IPS DF 6.9 (cell line): ENCODE measurements around the gene SPPL2B.
"Not testable (repeated sequence)": the region's sequence is repeated elsewhere in the genome, so short reads cannot be mapped to it uniquely, and the experiment has no call there.

Source experiments
- DNase-seq: peaks from one replicate; pipeline ENCODE4 v3.0.0-alpha.2; 2013; ENCODE audit warnings: low read depth, low spot score
- H3K27ac ChIP-seq: one replicate; pipeline ENCODE4 v1.5.1; 2013; ENCODE audit warnings: low read length, control low read depth
- H3K27me3 ChIP-seq: 2 replicates; pipeline ENCODE4 v1.6.1; 2013; ENCODE audit warnings: mild to moderate bottlenecking, low read length; ENCODE audit not compliant: control insufficient read depth, insufficient read depth
- H3K36me3 ChIP-seq: 2 replicates; pipeline ENCODE4 v1.6.1; 2013; ENCODE audit warnings: low read length; ENCODE audit not compliant: control insufficient read depth, insufficient read depth
- H3K4me1 ChIP-seq: 2 replicates; pipeline ENCODE4 v1.6.1; 2013; ENCODE audit warnings: low read length; ENCODE audit not compliant: control insufficient read depth, insufficient read depth
- H3K4me3 ChIP-seq: 2 replicates; pipeline ENCODE4 v1.5.1; 2013; ENCODE audit warnings: mild to moderate bottlenecking, low read length
- H3K9me3 ChIP-seq: 2 replicates; pipeline ENCODE4 v1.6.1; 2013; ENCODE audit warnings: low read length, inconsistent platforms; ENCODE audit not compliant: control insufficient read depth, insufficient read depth
- WGBS: extraction: QIAGEN DNeasy Blood & Tissue Kit; methylation state at CpG from one replicate; pipeline ENCODE4 v1.1.7; 2013; ENCODE audit warnings: mixed read lengths, missing lambda C conversion rate; ENCODE audit not compliant: insufficient read length, insufficient coverage; 5-methylcytosine and 5-hydroxymethylcytosine counted together

The SPPL2B gene

DNA sequence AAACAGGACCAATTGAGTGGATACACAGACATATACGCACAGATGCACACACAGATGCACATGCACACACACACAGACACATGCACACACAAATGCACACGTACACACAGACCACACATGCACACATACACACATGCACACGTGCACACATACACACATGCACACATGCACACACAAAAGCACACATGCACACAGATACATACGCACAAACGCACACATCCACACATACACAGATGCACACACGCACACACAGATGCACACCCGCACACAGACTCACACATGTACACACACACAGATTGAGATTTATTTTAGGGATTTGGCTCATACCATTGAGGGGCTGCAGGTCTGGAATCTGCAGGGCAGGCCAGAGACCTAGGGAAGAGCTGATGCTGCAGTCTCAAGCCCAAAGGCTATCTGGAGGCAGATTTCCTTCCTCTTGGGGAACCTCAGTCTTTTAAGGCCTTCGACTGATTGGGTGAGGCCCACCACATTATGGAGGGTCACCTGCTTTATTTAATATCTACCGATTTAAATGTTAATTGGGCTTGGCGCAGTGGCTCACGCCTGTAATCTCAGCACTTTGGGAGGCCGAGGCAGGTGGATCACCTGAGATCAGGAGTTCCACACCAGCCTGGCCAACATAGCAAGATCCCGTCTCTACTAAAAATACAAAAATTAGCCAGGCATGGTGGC is 54.2 kb downstream of the SPPL2B start:
- no CpG with 5 or more reads among the region's 13 CpGs for WGBS
- no peak overlapping the region for H3K27ac ChIP-seq
- no peak overlapping the region for H3K4me3 ChIP-seq
- H3K4me1 ChIP-seq: peaks cover 1% of the 10 kb centered on the region; the same call in 1 of the 2 replicates
- no peaks in the 10 kb centered on the region for H3K9me3 ChIP-seq
- no peaks in the 10 kb centered on the region for H3K27me3 ChIP-seq
- no peaks in the 10 kb centered on the region for H3K36me3 ChIP-seq
- no peak for DNase-seq

DNA sequence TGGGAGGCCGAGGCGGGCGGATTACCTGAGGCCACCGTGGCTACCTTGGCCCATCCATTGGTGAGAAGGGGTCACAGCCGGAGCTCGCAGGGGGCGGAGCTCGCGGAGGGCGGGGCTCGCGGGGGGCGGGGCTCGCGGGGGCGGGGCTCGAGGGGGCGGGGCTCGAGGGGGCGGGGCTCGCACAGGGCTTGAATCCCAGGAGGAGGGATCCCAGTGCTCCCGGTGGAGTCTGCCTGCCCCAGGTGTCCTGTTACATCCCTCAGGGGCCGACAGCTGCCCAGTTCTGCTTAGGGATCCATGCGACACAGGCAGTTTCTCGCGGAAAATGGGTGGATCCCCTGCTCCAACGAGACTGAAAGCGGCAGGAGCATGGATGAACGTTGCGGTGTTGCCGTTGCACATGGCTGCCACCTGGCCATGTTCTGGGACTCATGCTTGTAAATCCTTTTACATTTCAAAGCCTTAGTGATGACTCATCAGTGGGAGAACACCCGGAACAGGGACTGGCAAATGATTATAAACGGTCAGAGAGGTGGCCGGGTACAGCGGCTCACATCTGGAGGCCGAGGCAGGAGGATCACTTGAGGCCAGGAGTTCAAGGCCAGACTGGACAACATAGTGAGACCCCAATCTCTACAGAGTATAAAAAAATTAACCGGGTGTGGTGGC is 56.7 kb downstream of the SPPL2B start:
- H3K36me3 ChIP-seq: no peaks in the 10 kb centered on the region
- H3K27ac ChIP-seq: no peak overlapping the region
- H3K27me3 ChIP-seq: no peaks in the 10 kb centered on the region
- no peak overlapping the region for H3K4me3 ChIP-seq
- peak; percentile 37 for DNase-seq
- peaks cover 1% of the 10 kb centered on the region; the same call in 1 of the 2 replicates for H3K4me1 ChIP-seq
- no peaks in the 10 kb centered on the region for H3K9me3 ChIP-seq
- no CpG with 5 or more reads among the region's 37 CpGs for WGBS

DNA sequence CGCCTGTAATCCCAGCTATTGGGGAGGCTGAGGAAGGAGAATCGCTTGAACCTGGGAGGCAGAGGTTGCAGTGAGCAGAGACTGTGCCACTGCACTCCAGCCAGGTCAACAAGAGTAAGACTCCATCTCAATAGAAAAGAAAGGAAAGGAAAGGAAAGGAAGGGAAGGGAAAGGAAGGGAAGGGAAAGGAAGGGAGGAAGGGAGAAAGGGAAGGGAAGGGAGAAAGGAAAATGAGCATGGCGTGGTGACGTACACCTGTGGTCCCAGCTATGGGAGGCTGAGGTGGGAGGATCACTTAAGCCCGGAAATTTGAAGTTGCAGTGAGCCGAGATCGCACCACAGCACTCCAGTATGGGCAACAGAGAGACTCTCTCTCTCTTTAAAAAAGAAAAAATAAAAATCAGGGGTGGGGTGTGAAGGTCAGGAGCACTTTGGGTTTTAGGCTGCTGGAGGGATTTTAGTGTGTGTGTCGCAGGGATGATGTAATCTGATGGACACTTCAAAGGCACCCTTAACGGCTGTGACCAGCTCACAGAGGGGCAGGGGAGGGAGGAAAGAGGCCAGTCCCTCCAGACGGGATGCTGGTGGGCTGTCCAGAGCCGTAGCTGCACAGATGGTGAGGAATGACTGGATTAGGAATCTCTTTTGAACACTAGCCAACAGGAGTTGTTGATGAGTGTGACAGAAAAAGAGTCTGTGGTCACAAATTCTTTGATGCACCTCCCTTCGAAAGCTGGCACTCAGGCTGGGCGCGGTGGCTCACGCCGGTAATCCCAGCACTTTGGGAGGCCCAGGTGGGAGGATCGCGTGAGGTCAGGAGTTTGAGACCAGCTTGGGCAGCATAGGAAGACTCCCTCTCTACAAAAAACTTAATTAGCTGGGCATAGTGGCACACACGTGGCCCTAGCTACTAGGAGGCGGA is 59.1 kb downstream of the SPPL2B start:
- no CpG with 5 or more reads among the region's 20 CpGs for WGBS

DNA sequence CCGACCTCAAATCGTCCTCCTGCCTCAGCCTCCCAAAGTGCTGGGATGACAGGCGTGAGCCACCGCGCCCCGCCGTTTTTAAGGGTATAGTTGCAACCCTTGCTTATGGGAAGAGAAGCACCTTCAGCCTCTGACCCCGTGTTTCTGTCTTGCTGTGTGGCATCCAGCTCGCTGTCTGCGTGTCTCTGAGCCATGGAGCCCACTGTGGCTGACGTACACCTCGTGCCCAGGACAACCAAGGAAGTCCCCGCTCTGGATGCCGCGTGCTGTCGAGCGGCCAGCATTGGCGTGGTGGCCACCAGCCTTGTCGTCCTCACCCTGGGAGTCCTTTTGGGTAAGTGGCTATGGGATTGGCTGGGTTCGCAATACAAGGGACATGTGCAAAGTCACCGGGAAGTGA is 61.1 kb downstream of the SPPL2B start:
- H3K9me3 ChIP-seq: no peaks in the 10 kb centered on the region
- no CpG with 5 or more reads among the region's 21 CpGs for WGBS
- H3K27ac ChIP-seq: no peak overlapping the region
- DNase-seq: no peak
- H3K4me3 ChIP-seq: no peak overlapping the region
- no peaks in the 10 kb centered on the region for H3K36me3 ChIP-seq
- no peaks in the 10 kb centered on the region for H3K27me3 ChIP-seq
- peaks cover 1% of the 10 kb centered on the region; the same call in 1 of the 2 replicates for H3K4me1 ChIP-seq

More for the DNA sequence above, 59.1 kb downstream of the SPPL2B start:
- no peak for DNase-seq
- H3K4me3 ChIP-seq: no peak overlapping the region
- H3K9me3 ChIP-seq: no peaks in the 10 kb centered on the region
- no peaks in the 10 kb centered on the region for H3K36me3 ChIP-seq
- no peaks in the 10 kb centered on the region for H3K27me3 ChIP-seq
- H3K27ac ChIP-seq: no peak overlapping the region
- peaks cover 1% of the 10 kb centered on the region; the same call in 1 of the 2 replicates for H3K4me1 ChIP-seq

DNA sequence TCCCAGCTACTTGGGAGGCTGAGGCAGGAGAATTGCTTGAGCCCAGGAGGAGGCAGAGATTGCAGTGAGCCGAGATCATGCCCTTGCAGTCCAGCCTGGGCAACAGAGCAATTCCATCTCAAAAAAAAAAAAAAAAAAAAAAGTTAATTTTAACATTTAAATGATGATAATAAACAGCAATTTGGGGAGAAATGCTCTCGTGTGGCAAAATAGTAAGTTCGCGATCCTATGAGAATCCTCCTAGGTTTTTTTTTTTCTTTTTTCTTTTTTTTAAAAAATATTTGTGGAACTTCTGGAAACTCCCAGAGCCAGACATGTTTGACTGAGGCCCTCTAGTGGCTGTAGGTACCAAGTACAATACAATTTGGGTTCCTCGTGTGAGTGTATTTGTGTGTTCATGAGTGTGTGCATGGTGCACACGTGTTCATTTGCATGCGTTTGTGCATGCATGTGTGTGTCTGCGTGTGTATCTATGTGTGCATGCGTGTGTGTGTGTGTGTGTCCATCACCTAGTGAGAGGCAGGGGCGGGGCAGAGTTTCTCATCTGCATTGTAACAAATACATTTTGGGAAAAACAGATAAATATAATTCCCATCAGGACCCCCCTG is 62.7 kb downstream of the SPPL2B start:
- no peaks in the 10 kb centered on the region for H3K36me3 ChIP-seq
- H3K27me3 ChIP-seq: no peaks in the 10 kb centered on the region
- peak; percentile 35 for DNase-seq
- H3K4me3 ChIP-seq: no peak overlapping the region
- H3K27ac ChIP-seq: no peak overlapping the region
- WGBS: no CpG with 5 or more reads among the region's 10 CpGs
- H3K4me1 ChIP-seq: no peaks in the 10 kb centered on the region
- H3K9me3 ChIP-seq: no peaks in the 10 kb centered on the region

DNA sequence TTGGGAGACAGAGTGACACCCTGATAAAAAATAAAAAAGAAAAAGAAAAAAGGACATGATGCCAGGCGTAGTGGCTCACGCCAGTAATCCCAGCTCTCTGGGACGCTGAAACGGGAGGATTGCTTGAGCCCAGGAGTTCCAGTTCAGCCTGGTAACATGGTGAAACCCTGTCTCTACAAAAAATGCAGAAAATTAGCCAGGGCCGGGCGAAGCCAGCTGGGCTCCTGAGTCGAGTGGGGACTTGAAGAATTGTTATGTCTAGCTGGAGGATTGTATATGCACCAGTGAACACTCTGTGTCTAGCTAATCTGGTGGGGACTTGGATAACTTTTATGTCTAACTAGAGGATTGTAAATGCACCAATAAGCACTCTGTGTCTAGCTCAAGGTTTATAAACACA is 63.9 kb downstream of the SPPL2B start:
- no peaks in the 10 kb centered on the region for H3K36me3 ChIP-seq
- no peaks in the 10 kb centered on the region for H3K9me3 ChIP-seq
- DNase-seq: no peak
- H3K4me3 ChIP-seq: no peak overlapping the region
- H3K4me1 ChIP-seq: no peaks in the 10 kb centered on the region
- no peak overlapping the region for H3K27ac ChIP-seq
- no CpG with 5 or more reads among the region's 7 CpGs for WGBS
- no peaks in the 10 kb centered on the region for H3K27me3 ChIP-seq

DNA sequence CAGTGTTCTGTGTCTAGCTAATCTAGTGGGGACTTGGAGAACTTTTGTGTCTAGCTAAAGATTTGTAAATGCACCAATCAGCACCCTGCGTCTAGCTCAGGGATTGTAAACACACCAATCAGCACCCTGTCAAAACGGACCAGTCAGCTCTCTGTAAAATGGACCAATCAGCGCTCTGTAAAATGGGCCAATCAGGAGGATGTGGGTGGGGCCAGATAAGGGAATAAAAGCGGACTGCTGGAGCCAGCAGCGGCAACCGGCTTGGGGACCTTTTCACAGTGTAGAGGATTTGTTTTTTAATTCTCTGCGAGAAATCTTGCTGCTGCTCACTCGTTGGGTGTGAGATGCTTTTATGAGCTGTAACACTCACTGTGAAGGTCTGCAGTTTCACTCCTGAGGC is 64.4 kb downstream of the SPPL2B start:
- H3K36me3 ChIP-seq, H3K27ac ChIP-seq, H3K27me3 ChIP-seq, H3K4me3 ChIP-seq, H3K4me1 ChIP-seq, H3K9me3 ChIP-seq, DNase-seq: not testable (repeated sequence)
- WGBS: no CpG with 5 or more reads among the region's 8 CpGs

DNA sequence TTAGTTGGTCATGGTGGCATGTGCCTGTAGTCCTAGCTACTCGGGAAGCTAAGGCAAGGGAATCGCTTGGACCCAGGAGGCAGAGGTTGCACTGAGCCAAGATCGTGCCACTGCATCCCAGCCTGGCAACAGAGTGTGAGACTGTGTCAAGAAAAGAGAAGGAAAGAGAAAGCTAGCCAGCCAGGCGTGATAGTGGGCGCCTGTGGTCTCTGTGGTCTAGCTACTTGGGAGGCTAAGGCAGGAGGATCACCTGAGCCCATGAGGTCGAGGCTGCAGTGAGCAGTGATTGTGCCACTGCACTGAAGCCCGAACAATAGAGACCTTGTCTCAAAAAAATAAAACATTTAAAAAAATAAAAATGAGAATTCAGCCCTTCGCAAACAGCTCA is 65.6 kb downstream of the SPPL2B start:
- no peaks in the 10 kb centered on the region for H3K27me3 ChIP-seq
- no peak for DNase-seq
- no CpG with 5 or more reads among the region's 8 CpGs for WGBS
- no peaks in the 10 kb centered on the region for H3K36me3 ChIP-seq
- no peak overlapping the region for H3K4me3 ChIP-seq
- no peaks in the 10 kb centered on the region for H3K9me3 ChIP-seq
- H3K27ac ChIP-seq: no peak overlapping the region
- no peaks in the 10 kb centered on the region for H3K4me1 ChIP-seq

DNA sequence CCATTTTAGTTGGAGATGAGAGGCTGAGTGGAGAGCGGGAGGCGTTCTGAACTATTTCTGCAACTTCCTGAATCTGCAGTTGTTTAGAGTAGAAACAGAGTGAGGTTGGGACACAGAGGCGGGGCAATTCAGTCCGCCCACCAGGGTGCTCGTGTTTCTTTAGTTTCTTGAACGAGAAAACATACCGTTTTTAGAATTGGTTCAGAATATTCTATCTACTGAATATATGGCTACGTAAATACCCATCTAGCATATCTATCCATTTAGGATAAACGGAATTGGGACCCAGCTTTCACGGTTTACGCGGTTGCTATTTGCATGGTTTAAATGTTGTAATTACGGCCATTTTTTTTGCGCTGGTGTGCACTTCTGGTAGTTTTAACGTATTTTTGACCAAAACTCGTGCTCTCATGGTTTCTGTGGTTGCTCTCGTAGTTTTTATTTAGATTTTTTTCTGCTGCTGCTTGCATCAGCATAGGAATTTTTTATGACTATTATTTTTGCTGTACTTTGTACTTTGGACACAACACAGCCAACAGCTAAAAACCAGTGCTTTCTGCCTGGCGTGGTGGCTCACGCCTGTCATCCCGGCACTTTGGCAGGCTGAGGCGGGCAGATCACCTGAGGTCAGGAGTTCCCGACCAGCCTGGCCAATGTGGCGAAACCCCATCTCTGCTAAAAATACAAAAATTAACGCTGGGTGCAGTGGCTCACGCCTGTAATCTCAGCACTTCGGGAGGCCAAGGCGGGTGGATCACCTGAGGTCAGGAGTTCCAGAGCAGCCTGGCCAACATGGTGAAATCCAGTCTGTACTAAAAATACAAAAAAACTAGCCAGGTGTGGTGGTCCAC is 66.2 kb downstream of the SPPL2B start:
- H3K27me3 ChIP-seq: no peaks in the 10 kb centered on the region
- no CpG with 5 or more reads among the region's 27 CpGs for WGBS
- no peaks in the 10 kb centered on the region for H3K4me1 ChIP-seq
- H3K4me3 ChIP-seq: no peak overlapping the region
- H3K36me3 ChIP-seq: no peaks in the 10 kb centered on the region
- H3K9me3 ChIP-seq: no peaks in the 10 kb centered on the region
- no peak for DNase-seq
- H3K27ac ChIP-seq: no peak overlapping the region
